WTC11 (cell line): Measurements from ENCODE around the gene XPR1. TPM values are rescaled to one million over a fixed set of nuclear protein-coding genes. Genes with fewer than 3 reads are reported as not detected.

Experiments
- ATAC-seq: fragments of 200-7000 bp; cut with Tn5 transposase; 2 replicates; pipeline ENCODE4 v1.10.0; 2021; ENCODE audit warnings: mild to moderate bottlenecking, moderate library complexity
- CTCF ChIA-PET: fragments of 300-600 bp; sonication (Branson Sonifier 250); formaldehyde crosslinking; loops from one replicate; lab custom pipeline; 2021; ENCODE audit warnings: antibody characterized with exemption; lab: Charles Lee
- POLR2A ChIA-PET: fragments of 350-600 bp; sonication (Branson Sonifier 250); formaldehyde crosslinking; loops from one replicate; lab custom pipeline; 2021; ENCODE audit warnings: antibody characterized with exemption; lab: Charles Lee
- DNase-seq: peaks from one replicate; pipeline ENCODE4 v3.0.0; 2021; ENCODE audit warnings: low spot score
- H3K27ac Mint-ChIP-seq: 2 replicates; pipeline ENCODE4 v1.8.0; 2021; ENCODE audit warnings: mixed read lengths
- H3K27me3 Mint-ChIP-seq: 2 replicates; pipeline ENCODE4 v1.8.0; 2021; ENCODE audit warnings: low read depth, mild to moderate bottlenecking, moderate library complexity, mixed read lengths
- H3K36me3 Mint-ChIP-seq: 2 replicates; pipeline ENCODE4 v1.8.0; 2021; ENCODE audit warnings: mixed read lengths
- H3K4me1 Mint-ChIP-seq: 2 replicates; pipeline ENCODE4 v1.8.0; 2022; ENCODE audit warnings: mixed read lengths
- H3K4me3 Mint-ChIP-seq: 2 replicates; pipeline ENCODE4 v1.8.0; 2021; ENCODE audit warnings: mild to moderate bottlenecking, moderate library complexity, mixed read lengths
- H3K9me3 Mint-ChIP-seq: 2 replicates; pipeline ENCODE4 v1.8.0; 2021; ENCODE audit warnings: mixed read lengths
- ATF6 ChIP-seq: sonication (generic); formaldehyde crosslinking; IDR thresholded peaks from 2 replicates; pipeline ENCODE4 v1.8.1; 2023; ENCODE audit warnings: mild to moderate bottlenecking, missing genetic modification reagents
- CDX4 ChIP-seq: fragments of 250-450 bp; sonication (Bioruptor Pico); IDR thresholded peaks from 2 replicates; pipeline ENCODE4 v1.9.0; 2021; ENCODE audit warnings: moderate library complexity, mild to moderate bottlenecking, inconsistent platforms, borderline replicate concordance
- ETV6 ChIP-seq: sonication (generic); formaldehyde crosslinking; IDR thresholded peaks from 2 replicates; pipeline ENCODE4 v1.8.1; 2022; ENCODE audit warnings: mild to moderate bottlenecking, missing genetic modification reagents
- FOXP4 ChIP-seq: sonication (generic); formaldehyde crosslinking; IDR thresholded peaks from 2 replicates; pipeline ENCODE4 v1.8.0; 2022; ENCODE audit warnings: mild to moderate bottlenecking, missing genetic modification reagents
- JUN ChIP-seq: sonication (generic); formaldehyde crosslinking; IDR thresholded peaks from 2 replicates; pipeline ENCODE4 v1.8.0; 2023; ENCODE audit warnings: mild to moderate bottlenecking, missing genetic modification reagents
- KAT7 ChIP-seq: sonication (generic); formaldehyde crosslinking; IDR thresholded peaks from 2 replicates; pipeline ENCODE4 v1.8.1; 2023; ENCODE audit warnings: missing genetic modification reagents, mild to moderate bottlenecking, borderline replicate concordance
- MLX ChIP-seq: sonication (generic); formaldehyde crosslinking; IDR thresholded peaks from 2 replicates; pipeline ENCODE4 v1.8.1; 2023; ENCODE audit warnings: mild to moderate bottlenecking, missing genetic modification reagents, moderate library complexity
- NFYB ChIP-seq: sonication (generic); formaldehyde crosslinking; conservative IDR thresholded peaks from 2 replicates; pipeline ENCODE4 v1.8.0; 2022; ENCODE audit warnings: low read depth, missing genetic modification reagents
- RORB ChIP-seq: fragments of 250-450 bp; sonication (Bioruptor Pico); IDR thresholded peaks from 2 replicates; pipeline ENCODE4 v1.9.0; 2021; ENCODE audit warnings: mild to moderate bottlenecking
- TEAD4 ChIP-seq: sonication (generic); formaldehyde crosslinking; IDR thresholded peaks from 2 replicates; pipeline ENCODE4 v1.8.0; 2022; ENCODE audit warnings: mild to moderate bottlenecking, missing genetic modification reagents
- ZBTB21 ChIP-seq: sonication (generic); formaldehyde crosslinking; IDR thresholded peaks from 2 replicates; pipeline ENCODE4 v1.8.1; 2023; ENCODE audit warnings: mild to moderate bottlenecking, missing genetic modification reagents, borderline replicate concordance
- ZBTB43 ChIP-seq: sonication (generic); formaldehyde crosslinking; IDR thresholded peaks from 2 replicates; pipeline ENCODE4 v1.8.1; 2023; ENCODE audit warnings: mild to moderate bottlenecking, missing genetic modification reagents
- ZNF121 ChIP-seq: sonication (generic); formaldehyde crosslinking; IDR thresholded peaks from 2 replicates; pipeline ENCODE4 v1.8.0; 2023; ENCODE audit warnings: missing genetic modification reagents
- ZNF232 ChIP-seq: sonication (generic); formaldehyde crosslinking; IDR thresholded peaks from 2 replicates; pipeline ENCODE4 v1.8.0; 2022; ENCODE audit warnings: mild to moderate bottlenecking, missing genetic modification reagents
- ZNF263 ChIP-seq: sonication (generic); formaldehyde crosslinking; IDR thresholded peaks from 2 replicates; pipeline ENCODE4 v1.8.1; 2022; ENCODE audit warnings: low read depth, mild to moderate bottlenecking, moderate library complexity, missing genetic modification reagents
- ZNF317 ChIP-seq: sonication (generic); formaldehyde crosslinking; IDR thresholded peaks from 2 replicates; pipeline ENCODE4 v1.8.1; 2023; ENCODE audit warnings: low read depth, mild to moderate bottlenecking, moderate library complexity, missing genetic modification reagents, borderline replicate concordance
- ZNF396 ChIP-seq: fragments of 250-450 bp; sonication (Bioruptor Pico); IDR thresholded peaks from 2 replicates; pipeline ENCODE4 v1.8.0; 2021; ENCODE audit warnings: mild to moderate bottlenecking, moderate library complexity, borderline replicate concordance
- ZSCAN18 ChIP-seq: fragments of 250-450 bp; sonication (Bioruptor Pico); IDR thresholded peaks from 2 replicates; pipeline ENCODE4 v2.1.2; 2022; ENCODE audit warnings: mild to moderate bottlenecking, moderate library complexity
- total RNA-seq: library from RNA; stranded (reverse); gene quantifications from 3 replicates; pipeline ENCODE4 v1.2.3, GENCODE V29; 2021
- TF ChIP-seq, protein P1 (sequence below): fragments of 250-450 bp; sonication (Bioruptor Pico); IDR thresholded peaks from 2 replicates; pipeline ENCODE4 v1.9.0; 2021; ENCODE audit warnings: mild to moderate bottlenecking, borderline replicate concordance
- TF ChIP-seq, protein P2 (sequence below): sonication (generic); formaldehyde crosslinking; conservative IDR thresholded peaks from 2 replicates; pipeline ENCODE4 v1.8.1; 2023; ENCODE audit warnings: mild to moderate bottlenecking, low read depth, missing genetic modification reagents, moderate library complexity

The XPR1 gene
- total RNA-seq, 1 experiment from 2014 or later = 34.6 TPM

DNA sequence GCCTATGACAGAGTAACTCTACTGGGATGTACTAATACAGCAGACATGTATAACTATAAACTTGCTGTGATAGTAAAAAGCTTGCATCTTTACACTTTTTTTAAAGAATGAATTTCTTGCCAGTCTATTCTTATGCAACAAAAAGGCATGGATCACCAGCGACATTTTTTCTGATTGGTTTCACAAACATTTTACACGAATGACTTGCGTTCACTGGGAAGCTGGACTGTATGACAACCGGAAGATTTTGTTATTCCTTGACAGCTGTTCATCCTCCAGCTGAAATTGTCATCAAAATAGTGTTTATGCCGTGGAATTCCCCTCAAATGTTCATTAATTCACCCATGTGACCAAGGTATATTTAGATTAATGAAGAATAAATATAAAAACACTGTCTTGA is 131.0 kb downstream of the XPR1 start:
- Mint-ChIP-seq H3K9me3 (peaks cover 16% of the 10 kb centered on the region), H3K4me1 (no peaks in the 10 kb centered on the region), H3K27ac (no peak overlapping the region), H3K36me3 (peaks cover 4% of the 10 kb centered on the region; the same call in 1 of the 2 replicates), H3K4me3 (no peak overlapping the region), H3K27me3 (no peaks in the 10 kb centered on the region)
- DNase-seq = no peak
- ATAC-seq = no peak
- ChIA-PET POLR2A (no interaction called here), CTCF (no interaction called here)
- no peak for TF ChIP-seq ZNF232
- TF ChIP-seq ZNF396 (CRISPR knock-in tag) = no peak
- TF ChIP-seq ZNF317 (CRISPR knock-in tag) = no peak
- TF ChIP-seq KAT7 (CRISPR knock-in tag) = no peak
- no peak for TF ChIP-seq RORB (CRISPR knock-in tag)
- TF ChIP-seq ATF6 (CRISPR knock-in tag) = no peak
- TF ChIP-seq MLX = no peak
- no peak for TF ChIP-seq ZNF121 (CRISPR knock-in tag)
- TF ChIP-seq ZSCAN18 = no peak
- no peak for TF ChIP-seq ZBTB21 (CRISPR knock-in tag)
- TF ChIP-seq JUN (CRISPR knock-in tag) = no peak
- no peak for TF ChIP-seq CDX4 (CRISPR knock-in tag)
- no peak for TF ChIP-seq ETV6

DNA sequence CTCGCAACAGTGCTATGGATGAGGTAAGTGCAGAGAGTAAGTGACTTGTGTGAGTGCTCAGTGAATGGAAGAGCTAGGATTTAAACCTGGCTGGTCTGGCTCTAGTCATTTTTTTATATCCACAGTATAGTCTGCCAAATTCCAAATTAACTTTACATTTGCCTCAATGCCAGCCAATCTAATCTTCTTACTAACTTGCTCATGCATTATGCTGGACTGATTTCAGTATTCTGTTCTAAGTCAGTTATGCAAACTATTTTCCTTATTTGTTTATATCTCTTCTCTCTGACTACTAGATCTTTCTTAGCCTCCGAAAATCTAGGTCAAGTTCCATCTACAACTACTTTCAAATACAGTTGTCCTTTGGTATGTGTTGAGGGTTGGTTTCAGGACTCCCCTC is 133.3 kb downstream of the XPR1 start:
- ATAC-seq (no peak), DNase-seq (no peak)
- H3K4me1 Mint-ChIP-seq = no peaks in the 10 kb centered on the region
- H3K9me3 Mint-ChIP-seq = peaks cover 10% of the 10 kb centered on the region
- CTCF ChIA-PET = no interaction called here
- POLR2A ChIA-PET = no interaction called here
- no peak overlapping the region for H3K4me3 Mint-ChIP-seq
- H3K36me3 Mint-ChIP-seq = no peaks in the 10 kb centered on the region
- no peak overlapping the region; the same call in 1 of the 2 replicates for H3K27ac Mint-ChIP-seq
- H3K27me3 Mint-ChIP-seq = no peaks in the 10 kb centered on the region
- TF ChIP-seq, protein P1, sequence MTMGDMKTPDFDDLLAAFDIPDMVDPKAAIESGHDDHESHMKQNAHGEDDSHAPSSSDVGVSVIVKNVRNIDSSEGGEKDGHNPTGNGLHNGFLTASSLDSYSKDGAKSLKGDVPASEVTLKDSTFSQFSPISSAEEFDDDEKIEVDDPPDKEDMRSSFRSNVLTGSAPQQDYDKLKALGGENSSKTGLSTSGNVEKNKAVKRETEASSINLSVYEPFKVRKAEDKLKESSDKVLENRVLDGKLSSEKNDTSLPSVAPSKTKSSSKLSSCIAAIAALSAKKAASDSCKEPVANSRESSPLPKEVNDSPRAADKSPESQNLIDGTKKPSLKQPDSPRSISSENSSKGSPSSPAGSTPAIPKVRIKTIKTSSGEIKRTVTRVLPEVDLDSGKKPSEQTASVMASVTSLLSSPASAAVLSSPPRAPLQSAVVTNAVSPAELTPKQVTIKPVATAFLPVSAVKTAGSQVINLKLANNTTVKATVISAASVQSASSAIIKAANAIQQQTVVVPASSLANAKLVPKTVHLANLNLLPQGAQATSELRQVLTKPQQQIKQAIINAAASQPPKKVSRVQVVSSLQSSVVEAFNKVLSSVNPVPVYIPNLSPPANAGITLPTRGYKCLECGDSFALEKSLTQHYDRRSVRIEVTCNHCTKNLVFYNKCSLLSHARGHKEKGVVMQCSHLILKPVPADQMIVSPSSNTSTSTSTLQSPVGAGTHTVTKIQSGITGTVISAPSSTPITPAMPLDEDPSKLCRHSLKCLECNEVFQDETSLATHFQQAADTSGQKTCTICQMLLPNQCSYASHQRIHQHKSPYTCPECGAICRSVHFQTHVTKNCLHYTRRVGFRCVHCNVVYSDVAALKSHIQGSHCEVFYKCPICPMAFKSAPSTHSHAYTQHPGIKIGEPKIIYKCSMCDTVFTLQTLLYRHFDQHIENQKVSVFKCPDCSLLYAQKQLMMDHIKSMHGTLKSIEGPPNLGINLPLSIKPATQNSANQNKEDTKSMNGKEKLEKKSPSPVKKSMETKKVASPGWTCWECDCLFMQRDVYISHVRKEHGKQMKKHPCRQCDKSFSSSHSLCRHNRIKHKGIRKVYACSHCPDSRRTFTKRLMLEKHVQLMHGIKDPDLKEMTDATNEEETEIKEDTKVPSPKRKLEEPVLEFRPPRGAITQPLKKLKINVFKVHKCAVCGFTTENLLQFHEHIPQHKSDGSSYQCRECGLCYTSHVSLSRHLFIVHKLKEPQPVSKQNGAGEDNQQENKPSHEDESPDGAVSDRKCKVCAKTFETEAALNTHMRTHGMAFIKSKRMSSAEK (CRISPR knock-in tag) = no peak
- TF ChIP-seq NFYB (CRISPR knock-in tag) = no peak
- TF ChIP-seq, protein P2, sequence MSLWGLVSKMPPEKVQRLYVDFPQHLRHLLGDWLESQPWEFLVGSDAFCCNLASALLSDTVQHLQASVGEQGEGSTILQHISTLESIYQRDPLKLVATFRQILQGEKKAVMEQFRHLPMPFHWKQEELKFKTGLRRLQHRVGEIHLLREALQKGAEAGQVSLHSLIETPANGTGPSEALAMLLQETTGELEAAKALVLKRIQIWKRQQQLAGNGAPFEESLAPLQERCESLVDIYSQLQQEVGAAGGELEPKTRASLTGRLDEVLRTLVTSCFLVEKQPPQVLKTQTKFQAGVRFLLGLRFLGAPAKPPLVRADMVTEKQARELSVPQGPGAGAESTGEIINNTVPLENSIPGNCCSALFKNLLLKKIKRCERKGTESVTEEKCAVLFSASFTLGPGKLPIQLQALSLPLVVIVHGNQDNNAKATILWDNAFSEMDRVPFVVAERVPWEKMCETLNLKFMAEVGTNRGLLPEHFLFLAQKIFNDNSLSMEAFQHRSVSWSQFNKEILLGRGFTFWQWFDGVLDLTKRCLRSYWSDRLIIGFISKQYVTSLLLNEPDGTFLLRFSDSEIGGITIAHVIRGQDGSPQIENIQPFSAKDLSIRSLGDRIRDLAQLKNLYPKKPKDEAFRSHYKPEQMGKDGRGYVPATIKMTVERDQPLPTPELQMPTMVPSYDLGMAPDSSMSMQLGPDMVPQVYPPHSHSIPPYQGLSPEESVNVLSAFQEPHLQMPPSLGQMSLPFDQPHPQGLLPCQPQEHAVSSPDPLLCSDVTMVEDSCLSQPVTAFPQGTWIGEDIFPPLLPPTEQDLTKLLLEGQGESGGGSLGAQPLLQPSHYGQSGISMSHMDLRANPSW (CRISPR knock-in tag) = no peak
- TF ChIP-seq ZBTB43 (CRISPR knock-in tag) = no peak
- no peak for TF ChIP-seq FOXP4
- TF ChIP-seq TEAD4 = no peak
- TF ChIP-seq ZNF263 (CRISPR knock-in tag) = no peak
